Mesodermal cell (in vitro differentiated cells): Measurements from ENCODE around the gene CACNA1I.

ENCODE experiments used
- H3K27ac ChIP-seq: 2 replicates; pipeline ENCODE4 v1.7.0; 2013; ENCODE audit warnings: mild to moderate bottlenecking, low read depth, low read length, moderate library complexity; ENCODE audit not compliant: severe bottlenecking
- H3K36me3 ChIP-seq: 2 replicates; pipeline ENCODE4 v1.7.1; 2013; ENCODE audit warnings: mild to moderate bottlenecking, low read length, moderate library complexity; ENCODE audit not compliant: control insufficient read depth, insufficient read depth
- H3K4me1 ChIP-seq: one replicate; pipeline ENCODE4 v1.7.1; 2013; ENCODE audit warnings: mild to moderate bottlenecking, low read length; ENCODE audit not compliant: insufficient read depth, control insufficient read depth, poor library complexity, severe bottlenecking
- H3K4me3 ChIP-seq: 2 replicates; pipeline ENCODE4 v1.7.0; 2013; ENCODE audit warnings: low read length, control low read depth, mild to moderate bottlenecking; ENCODE audit not compliant: insufficient read depth, poor library complexity, severe bottlenecking; ENCODE audit errors: extremely low read depth
- H3K9me3 ChIP-seq: 2 replicates; pipeline ENCODE4 v1.7.1; 2013; ENCODE audit warnings: mild to moderate bottlenecking, low read length, moderate library complexity; ENCODE audit not compliant: control insufficient read depth
- WGBS, 2 experiments: methylation state at CpG; one replicate each; pipeline ENCODE4 v1.1.5; 2013; ENCODE audit warnings: missing lambda C conversion rate in 2 of 2; ENCODE audit not compliant: insufficient coverage in 2 of 2; 5-methylcytosine and 5-hydroxymethylcytosine counted together

Gene CACNA1I

GRCh38 chr22:39638958-39639357, 68.4 kb downstream of the CACNA1I start:
- WGBS, 2 experiments, result 80% methylated on average over 1 of the region's 2 CpGs; no CpG with 5 or more reads in 1 of the 2 experiments
- no peak overlapping the region for H3K27ac ChIP-seq
- no peaks in the 10 kb centered on the region for H3K36me3 ChIP-seq
- H3K9me3 ChIP-seq, result peaks cover 4% of the 10 kb centered on the region
- H3K4me1 ChIP-seq, result no peaks in the 10 kb centered on the region
- no peak overlapping the region for H3K4me3 ChIP-seq

- no peaks in the 10 kb centered on the region for H3K36me3 ChIP-seq
- peaks cover 4% of the 10 kb centered on the region for H3K9me3 ChIP-seq
- no peak overlapping the region for H3K4me3 ChIP-seq
- no peak overlapping the region for H3K27ac ChIP-seq
- WGBS, 2 experiments, result 87 to 92% methylated on average over 6 to 8 of the region's 9 CpGs
- H3K4me1 ChIP-seq, result no peaks in the 10 kb centered on the region
These were observed 71.2 kb downstream of the CACNA1I start for GRCh38 chr22:39641660-39642310.

DNA sequence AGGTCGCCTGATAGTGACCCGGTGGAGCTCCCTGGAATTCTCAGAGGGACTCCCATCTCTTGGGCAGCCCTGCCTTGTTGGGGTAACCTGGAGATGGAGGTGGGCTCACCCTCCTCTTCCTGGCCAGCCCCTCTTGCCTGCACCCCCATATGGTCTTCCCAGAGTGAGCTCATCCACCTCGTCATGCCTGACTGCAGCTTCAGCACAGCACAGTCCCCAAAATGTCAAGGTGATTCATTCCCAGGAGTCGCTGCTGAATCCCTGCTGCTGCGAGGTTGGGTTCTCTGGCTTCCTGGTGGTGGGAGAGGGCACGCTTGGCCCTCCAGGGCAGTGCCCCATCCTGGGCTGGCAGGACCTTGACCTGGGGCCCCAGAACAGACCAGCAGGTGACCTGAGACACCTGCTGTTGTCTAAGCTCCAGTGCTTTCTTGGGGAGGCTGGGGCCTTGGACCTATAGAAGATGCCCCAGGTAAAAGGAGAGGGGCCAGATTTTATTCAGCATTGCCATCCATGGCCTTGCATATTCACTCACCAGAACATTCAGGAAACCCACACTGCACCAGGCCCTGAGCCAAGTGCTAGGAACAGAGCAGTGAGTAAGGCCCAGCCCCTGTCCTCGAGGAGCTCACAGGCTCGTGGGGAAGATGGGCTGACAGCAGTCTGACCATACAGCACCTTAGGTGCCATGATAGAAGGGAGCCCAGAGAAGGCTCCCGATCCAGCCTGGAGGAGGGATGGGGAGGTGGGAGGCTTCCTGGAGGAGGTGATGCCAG, 72.9 kb downstream of the CACNA1I start:
- no peaks in the 10 kb centered on the region for H3K36me3 ChIP-seq
- H3K4me3 ChIP-seq, result no peak overlapping the region
- WGBS, 2 experiments, result 80 to 85% methylated on average over 6 to 9 of the region's 9 CpGs
- no peak overlapping the region for H3K27ac ChIP-seq
- peaks cover 4% of the 10 kb centered on the region for H3K9me3 ChIP-seq
- H3K4me1 ChIP-seq, result no peaks in the 10 kb centered on the region

- no peaks in the 10 kb centered on the region for H3K4me1 ChIP-seq
- WGBS, 2 experiments, result 82 to 98% methylated on average over 6 of the region's 6 CpGs
- no peak overlapping the region for H3K27ac ChIP-seq
- H3K36me3 ChIP-seq, result no peaks in the 10 kb centered on the region
- H3K4me3 ChIP-seq, result no peak overlapping the region
- H3K9me3 ChIP-seq, result no peaks in the 10 kb centered on the region
These were observed 75.0 kb downstream of the CACNA1I start for GRCh38 chr22:39645532-39645931.

DNA sequence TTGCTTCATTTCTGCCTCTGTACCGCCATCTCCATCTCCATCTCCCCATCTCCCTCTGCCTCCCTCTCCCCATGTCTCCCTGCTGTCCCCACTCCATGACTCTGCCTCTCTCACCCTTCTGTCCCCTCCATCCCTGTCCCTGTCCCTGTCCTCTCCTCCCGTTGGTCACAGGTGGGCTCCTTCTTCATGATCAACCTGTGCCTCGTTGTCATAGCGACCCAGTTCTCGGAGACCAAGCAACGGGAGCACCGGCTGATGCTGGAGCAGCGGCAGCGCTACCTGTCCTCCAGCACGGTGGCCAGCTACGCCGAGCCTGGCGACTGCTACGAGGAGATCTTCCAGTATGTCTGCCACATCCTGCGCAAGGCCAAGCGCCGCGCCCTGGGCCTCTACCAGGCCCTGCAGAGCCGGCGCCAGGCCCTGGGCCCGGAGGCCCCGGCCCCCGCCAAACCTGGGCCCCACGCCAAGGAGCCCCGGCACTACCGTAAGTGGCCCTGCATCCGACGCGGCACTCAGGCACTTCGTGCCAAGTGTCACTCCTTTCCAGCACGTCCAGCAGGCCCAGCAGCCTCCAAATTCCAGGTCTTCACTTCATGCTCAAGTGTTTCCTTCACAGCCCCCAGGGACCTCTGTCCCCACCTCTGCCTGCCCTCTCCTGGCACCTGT, 76.0 kb downstream of the CACNA1I start:
- no peaks in the 10 kb centered on the region for H3K4me1 ChIP-seq
- no peak overlapping the region for H3K4me3 ChIP-seq
- H3K27ac ChIP-seq, result no peak overlapping the region
- no peaks in the 10 kb centered on the region for H3K36me3 ChIP-seq
- H3K9me3 ChIP-seq, result no peaks in the 10 kb centered on the region
- WGBS, 2 experiments, result 95 to 96% methylated on average over 29 to 31 of the region's 31 CpGs

- Histone ChIP-seq H3K9me3 (no peaks in the 10 kb centered on the region), H3K4me1 (no peaks in the 10 kb centered on the region), H3K4me3 (no peak overlapping the region), H3K36me3 (no peaks in the 10 kb centered on the region), H3K27ac (no peak overlapping the region)
- WGBS, 2 experiments, result 91 to 93% methylated on average over 27 to 28 of the region's 35 CpGs
These were observed 77.5 kb downstream of the CACNA1I start for GRCh38 chr22:39647836-39648629.

DNA sequence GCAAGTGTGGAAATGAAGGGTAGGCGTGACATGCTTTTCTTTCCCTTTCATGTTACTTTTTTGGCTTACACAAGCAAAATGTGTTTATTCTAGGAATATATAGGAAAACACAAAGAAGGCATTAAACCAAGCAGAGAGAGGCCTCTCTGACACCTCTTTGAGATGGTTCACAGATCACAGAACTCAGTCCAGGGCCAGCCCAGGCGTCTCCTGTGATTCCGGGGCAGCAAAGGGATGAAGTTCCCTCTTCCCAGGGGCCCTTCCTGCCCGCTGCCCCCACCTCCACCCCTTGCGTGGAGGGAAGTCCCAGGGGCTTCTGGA, 78.0 kb downstream of the CACNA1I start:
- no peak overlapping the region for H3K4me3 ChIP-seq
- no peaks in the 10 kb centered on the region for H3K36me3 ChIP-seq
- no peaks in the 10 kb centered on the region for H3K4me1 ChIP-seq
- H3K9me3 ChIP-seq, result no peaks in the 10 kb centered on the region
- WGBS, 2 experiments, result 83% methylated on average over 1 of the region's 5 CpGs; no CpG with 5 or more reads in 1 of the 2 experiments
- H3K27ac ChIP-seq, result no peak overlapping the region

DNA sequence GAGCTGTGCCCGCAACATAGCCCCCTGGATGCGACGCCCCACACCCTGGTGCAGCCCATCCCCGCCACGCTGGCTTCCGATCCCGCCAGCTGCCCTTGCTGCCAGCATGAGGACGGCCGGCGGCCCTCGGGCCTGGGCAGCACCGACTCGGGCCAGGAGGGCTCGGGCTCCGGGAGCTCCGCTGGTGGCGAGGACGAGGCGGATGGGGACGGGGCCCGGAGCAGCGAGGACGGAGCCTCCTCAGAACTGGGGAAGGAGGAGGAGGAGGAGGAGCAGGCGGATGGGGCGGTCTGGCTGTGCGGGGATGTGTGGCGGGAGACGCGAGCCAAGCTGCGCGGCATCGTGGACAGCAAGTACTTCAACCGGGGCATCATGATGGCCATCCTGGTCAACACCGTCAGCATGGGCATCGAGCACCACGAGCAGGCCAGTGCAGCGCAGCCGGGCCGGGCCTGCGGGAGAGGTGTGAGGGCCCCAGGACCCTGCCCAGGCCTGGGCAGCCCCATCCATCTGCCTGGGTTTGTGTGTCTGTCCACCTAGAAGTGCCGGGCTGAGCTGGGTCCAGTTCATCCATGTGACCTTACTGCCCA, 79.0 kb downstream of the CACNA1I start:
- Histone ChIP-seq H3K27ac (no peak overlapping the region), H3K4me1 (no peaks in the 10 kb centered on the region), H3K4me3 (no peak overlapping the region), H3K36me3 (no peaks in the 10 kb centered on the region), H3K9me3 (no peaks in the 10 kb centered on the region)
- WGBS, 2 experiments, result 95 to 97% methylated on average over 36 to 41 of the region's 41 CpGs

GRCh38 chr22:39651053-39651996, 80.8 kb downstream of the CACNA1I start:
- Histone ChIP-seq H3K36me3 (no peaks in the 10 kb centered on the region), H3K4me1 (no peaks in the 10 kb centered on the region), H3K4me3 (no peak overlapping the region), H3K27ac (no peak overlapping the region), H3K9me3 (no peaks in the 10 kb centered on the region)
- WGBS, 2 experiments, result 78 to 85% methylated on average over 21 to 22 of the region's 24 CpGs
